ENCODE data around the gene HEBP2. TPM values are rescaled to one million over a fixed set of nuclear protein-coding genes. Genes with fewer than 3 reads are reported as not detected.
A peak's percentile ranks its signal among the peaks of the same experiment; 100 is the strongest.

The HEBP2 gene
- total RNA-seq, 1 donor from 2014 or later = 17.4 TPM

DNA sequence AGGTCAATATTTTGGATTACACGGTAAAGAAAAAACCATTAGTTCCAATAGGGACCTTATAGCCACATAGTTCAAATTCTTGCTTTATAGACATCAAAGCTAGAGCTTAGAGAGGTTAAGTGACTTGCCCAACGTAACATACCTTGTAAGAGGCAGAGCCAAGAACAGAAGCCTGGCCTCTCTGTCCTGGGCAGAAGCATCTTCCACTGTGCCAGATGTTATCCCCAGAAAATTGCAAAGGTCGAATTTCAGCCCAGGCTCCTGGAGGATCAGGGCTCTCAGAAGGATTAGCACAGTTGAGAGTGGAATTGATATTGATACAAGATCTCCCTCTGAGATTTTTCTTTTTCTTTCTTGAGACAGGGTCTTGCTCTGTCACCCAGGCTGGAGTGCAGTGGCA is 20.2 kb upstream of the HEBP2 start:
- no peaks in the 10 kb centered on the region for H3K4me1 Mint-ChIP-seq
- no peak for DNase-seq
- no peaks in the 10 kb centered on the region for H3K36me3 Mint-ChIP-seq (ENCODE audit: low read depth)
- H3K4me3 Mint-ChIP-seq = no peak overlapping the region
- no peak overlapping the region for H3K27ac Mint-ChIP-seq
- H3K9me3 Mint-ChIP-seq = no peaks in the 10 kb centered on the region
- H3K27me3 Mint-ChIP-seq = peaks cover 3% of the 10 kb centered on the region
- intact Hi-C loops (cut with micrococcal nuclease) = no loop called here

DNA sequence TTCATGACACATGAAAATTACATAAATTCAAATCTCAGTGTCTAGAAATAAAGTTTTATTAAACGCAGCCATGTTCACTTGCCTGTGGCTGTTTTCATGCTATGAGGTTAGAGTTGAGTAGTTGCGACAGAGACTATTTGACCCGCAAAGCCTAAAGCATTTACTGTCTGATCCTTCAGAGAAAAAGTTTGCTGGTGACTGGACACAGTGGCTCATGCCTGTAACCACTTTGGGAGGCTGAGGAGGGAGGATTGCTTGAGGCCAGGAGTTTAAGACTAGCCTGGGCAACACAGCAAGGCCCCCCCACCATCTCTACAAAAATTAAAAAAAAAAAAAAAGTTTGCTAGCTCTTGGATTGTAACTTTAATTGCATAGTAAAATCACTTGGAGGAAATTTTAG is 17.1 kb upstream of the HEBP2 start:
- no peaks in the 10 kb centered on the region for H3K36me3 Mint-ChIP-seq (ENCODE audit: low read depth)
- H3K27me3 Mint-ChIP-seq = peaks cover 17% of the 10 kb centered on the region
- H3K4me1 Mint-ChIP-seq = no peaks in the 10 kb centered on the region
- no peak overlapping the region for H3K4me3 Mint-ChIP-seq
- intact Hi-C loops (cut with micrococcal nuclease) = no loop called here
- H3K27ac Mint-ChIP-seq = no peak overlapping the region
- no peak for DNase-seq
- no peaks in the 10 kb centered on the region for H3K9me3 Mint-ChIP-seq

DNA sequence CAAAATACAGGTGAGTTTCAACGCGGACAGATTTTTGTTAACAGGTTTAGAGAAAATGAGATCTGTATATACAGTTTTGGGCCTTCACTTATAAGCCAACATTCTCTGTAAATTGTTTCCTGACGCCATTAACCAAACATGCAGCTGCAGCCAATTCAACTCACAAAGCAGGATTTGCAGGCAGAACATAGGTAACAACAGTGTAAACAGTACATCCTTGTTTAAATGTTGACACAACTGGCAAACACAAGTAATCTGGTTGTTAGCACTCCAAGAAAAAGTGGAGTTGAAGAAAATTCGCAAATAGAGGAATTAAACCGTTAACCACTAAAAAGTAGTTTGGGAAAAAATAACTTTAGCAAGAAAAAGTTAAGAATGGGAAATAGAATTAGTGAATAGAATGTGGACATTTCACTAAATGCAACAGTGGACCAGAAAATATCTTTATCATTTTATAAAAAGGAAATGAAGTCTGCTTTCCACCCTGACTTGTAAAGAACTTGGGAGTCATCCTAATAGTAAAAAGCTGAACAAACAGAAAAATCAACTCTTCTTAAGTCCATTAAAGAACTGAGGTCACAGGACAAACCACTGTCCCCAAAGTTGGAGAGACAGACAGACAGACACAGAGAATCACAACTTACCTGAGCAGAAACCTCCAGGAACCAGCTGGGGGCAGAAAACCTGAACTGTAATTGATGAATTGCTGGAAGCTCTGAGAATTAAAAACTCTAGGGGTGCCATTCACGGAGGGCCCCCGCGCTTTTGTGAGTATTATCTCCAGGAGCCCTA is 16.2 kb upstream of the HEBP2 start:
- H3K27me3 Mint-ChIP-seq = peaks cover 19% of the 10 kb centered on the region
- intact Hi-C loops (cut with micrococcal nuclease) = no loop called here
- no peak for DNase-seq
- H3K27ac Mint-ChIP-seq = no peak overlapping the region
- no peaks in the 10 kb centered on the region for H3K9me3 Mint-ChIP-seq
- no peak overlapping the region for H3K4me3 Mint-ChIP-seq
- no peaks in the 10 kb centered on the region for H3K4me1 Mint-ChIP-seq
- H3K36me3 Mint-ChIP-seq (ENCODE audit: low read depth) = no peaks in the 10 kb centered on the region

DNA sequence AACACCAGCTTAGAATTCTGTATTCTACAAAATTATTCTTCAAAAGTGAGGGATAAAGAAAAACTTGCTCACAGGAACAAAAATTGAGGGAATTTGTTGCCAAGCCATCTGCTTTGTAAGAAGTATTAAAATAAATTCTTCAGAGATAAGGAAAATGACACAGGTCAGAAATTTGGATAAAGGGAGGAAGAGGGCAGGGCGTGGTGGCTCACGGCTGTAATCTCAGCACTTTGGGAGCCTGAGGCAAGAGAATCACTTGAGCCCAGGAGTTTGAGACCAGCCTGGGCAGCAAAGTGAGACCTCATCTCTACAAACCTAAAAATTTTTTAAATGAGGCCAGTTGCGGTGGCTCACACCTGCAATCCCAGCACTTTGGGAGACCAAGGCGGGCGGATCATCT is 14.5 kb upstream of the HEBP2 start:
- H3K27ac Mint-ChIP-seq = no peak overlapping the region
- H3K36me3 Mint-ChIP-seq (ENCODE audit: low read depth) = no peaks in the 10 kb centered on the region
- peaks cover 4% of the 10 kb centered on the region for H3K9me3 Mint-ChIP-seq
- H3K4me1 Mint-ChIP-seq = peaks cover 3% of the 10 kb centered on the region
- intact Hi-C loops (cut with micrococcal nuclease) = no loop called here
- peaks cover 23% of the 10 kb centered on the region for H3K27me3 Mint-ChIP-seq
- no peak for DNase-seq
- no peak overlapping the region for H3K4me3 Mint-ChIP-seq

DNA sequence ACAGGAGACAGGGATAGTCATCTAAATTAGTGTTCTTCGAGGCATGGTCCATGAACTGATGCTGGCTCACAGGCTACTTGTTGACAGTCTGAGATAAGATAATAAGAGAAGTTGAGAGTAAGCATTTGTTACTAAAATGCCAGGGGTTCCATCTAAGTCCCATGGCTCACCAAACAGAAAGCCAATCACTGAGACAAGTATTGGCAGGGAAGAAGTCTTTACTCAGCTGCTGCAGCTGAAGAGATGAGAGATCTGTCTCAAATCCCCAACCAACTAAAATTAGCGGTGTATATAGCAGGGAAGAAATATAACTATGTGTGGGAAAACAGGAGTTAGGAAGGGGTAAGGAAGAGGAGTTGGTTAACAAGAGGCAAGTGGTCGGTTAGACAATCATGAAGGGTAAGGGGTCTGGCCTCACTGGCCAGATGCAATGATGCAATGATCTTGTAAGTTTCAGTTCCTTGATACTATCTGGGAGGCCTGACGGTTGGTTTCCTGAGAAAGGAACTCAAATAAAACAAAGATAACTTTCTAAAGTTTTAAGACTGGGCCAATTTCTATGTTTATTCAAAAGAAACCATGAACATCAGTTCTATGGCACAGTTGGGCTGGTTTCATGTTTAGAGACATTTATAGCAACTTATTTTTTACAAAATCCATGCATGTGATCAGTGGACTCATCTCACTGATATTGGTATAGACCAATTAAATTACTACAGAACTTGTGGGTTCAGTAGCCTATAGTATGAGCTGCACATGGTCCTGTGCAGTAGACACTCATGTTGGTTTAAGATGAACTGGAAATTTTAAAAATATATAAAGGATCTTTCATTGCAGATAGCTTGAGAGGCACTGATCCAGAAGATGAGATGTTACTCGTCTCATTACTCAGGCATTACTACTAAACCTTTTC is 9.9 kb upstream of the HEBP2 start:
- H3K27me3 Mint-ChIP-seq = peaks cover 19% of the 10 kb centered on the region
- no peak overlapping the region for H3K27ac Mint-ChIP-seq
- DNase-seq = no peak
- no peak overlapping the region for H3K4me3 Mint-ChIP-seq
- intact Hi-C loops (cut with micrococcal nuclease) = no loop called here
- H3K36me3 Mint-ChIP-seq (ENCODE audit: low read depth) = no peaks in the 10 kb centered on the region
- H3K4me1 Mint-ChIP-seq = peaks cover 3% of the 10 kb centered on the region
- H3K9me3 Mint-ChIP-seq = peaks cover 4% of the 10 kb centered on the region

DNA sequence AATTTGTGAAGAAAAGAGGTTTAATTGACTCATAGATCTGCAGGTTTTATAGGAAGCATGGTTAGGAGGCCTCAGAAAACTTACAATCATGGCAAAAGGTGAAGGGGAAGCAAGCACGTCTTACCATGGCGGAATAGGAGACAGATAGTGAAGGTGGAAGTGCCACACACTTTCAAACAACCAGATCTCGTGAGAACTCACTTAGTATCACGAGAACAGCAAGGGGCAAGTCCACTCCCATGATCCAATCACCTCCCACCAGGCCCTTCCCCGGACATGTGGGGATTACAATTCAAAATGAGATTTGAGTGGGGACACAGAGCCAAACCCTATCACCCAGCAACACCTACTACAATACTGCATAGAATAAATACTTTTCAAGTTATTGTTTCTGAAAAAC is 7.3 kb upstream of the HEBP2 start:
- intact Hi-C loops (cut with micrococcal nuclease) = no loop called here
- Mint-ChIP-seq H3K4me3 (no peak overlapping the region), H3K27ac (no peak overlapping the region), H3K4me1 (peaks cover 3% of the 10 kb centered on the region), H3K9me3 (peaks cover 4% of the 10 kb centered on the region), H3K36me3 (ENCODE audit: low read depth) (no peaks in the 10 kb centered on the region), H3K27me3 (peaks cover 14% of the 10 kb centered on the region)
- no peak for DNase-seq

DNA sequence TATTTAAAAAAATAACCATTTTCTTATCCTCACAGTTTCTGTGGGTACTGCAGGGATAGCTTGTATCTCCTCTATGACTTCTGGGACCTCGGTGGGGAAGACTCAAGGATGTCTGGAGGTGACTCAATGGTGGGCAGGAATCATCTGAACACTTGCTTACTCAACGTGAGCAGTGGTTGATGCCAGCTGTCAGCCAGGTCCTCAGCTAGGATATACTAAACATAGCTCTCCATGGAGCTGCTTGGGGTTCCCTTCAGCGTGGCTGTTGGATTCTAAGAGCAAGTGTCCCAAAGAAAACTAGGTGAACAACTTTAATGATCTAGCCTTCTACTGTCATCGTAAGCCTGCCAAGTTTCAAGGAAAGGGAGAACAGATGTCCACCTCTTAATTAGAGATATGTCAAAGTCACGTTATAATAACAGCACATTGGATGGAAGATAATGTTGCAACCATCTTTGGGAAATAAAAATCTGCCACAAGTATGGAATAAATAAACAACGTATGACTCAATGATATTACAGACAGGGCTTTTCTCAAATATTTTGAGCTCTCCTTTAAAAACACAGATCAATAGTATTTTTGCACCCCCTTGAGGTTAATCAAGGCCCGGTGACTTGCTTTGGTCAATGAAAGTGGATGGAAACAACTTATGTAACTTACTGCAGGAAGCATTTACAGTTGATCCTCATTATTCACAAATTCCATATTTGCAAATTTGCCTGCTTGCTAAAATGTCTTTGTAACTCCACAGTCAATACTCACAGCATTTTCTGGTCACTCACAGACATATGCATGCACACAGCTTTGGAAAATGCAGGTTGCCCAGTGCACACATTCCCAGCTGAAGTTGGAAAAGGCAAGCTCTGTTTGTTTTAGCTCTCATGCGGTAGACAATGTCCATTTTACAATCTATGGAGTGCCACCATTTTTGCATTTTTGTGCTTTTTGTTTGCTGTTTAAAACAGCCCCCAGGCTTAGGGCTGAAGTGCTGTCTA is 6.6 kb upstream of the HEBP2 start:
- no peak for DNase-seq
- Mint-ChIP-seq H3K27me3 (peaks cover 17% of the 10 kb centered on the region), H3K4me3 (no peak overlapping the region), H3K36me3 (ENCODE audit: low read depth) (no peaks in the 10 kb centered on the region), H3K9me3 (peaks cover 4% of the 10 kb centered on the region), H3K27ac (no peak overlapping the region), H3K4me1 (peaks cover 3% of the 10 kb centered on the region)
- intact Hi-C loops (cut with micrococcal nuclease) = no loop called here

DNA sequence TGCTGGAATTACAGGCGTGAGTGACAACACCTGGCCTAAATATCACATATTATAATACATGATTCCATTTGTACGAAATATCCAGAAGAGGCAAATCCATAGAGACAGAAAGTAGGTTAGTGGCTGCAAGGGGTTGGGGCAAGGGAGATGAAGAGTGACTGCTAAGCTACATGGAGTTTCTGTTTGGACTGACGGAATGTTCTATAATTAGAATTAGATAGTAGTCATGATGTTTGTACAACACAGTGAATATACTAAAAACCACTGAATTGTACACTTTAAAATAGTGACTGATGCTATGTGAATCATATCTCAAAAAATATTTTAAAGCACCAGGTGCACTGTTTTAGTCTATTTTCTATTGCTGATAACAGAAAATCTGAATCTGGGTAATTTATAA is 3.7 kb upstream of the HEBP2 start:
- DNase-seq = no peak
- Mint-ChIP-seq H3K9me3 (no peaks in the 10 kb centered on the region), H3K36me3 (ENCODE audit: low read depth) (no peaks in the 10 kb centered on the region), H3K4me3 (no peak overlapping the region), H3K27ac (no peak overlapping the region), H3K27me3 (peaks cover 17% of the 10 kb centered on the region), H3K4me1 (peaks cover 9% of the 10 kb centered on the region)
- intact Hi-C loops (cut with micrococcal nuclease) = loop anchor here (10.0 kb wide), 1 partner anchor 194 kb away; no protein-coding TSS in a partner anchor

DNA sequence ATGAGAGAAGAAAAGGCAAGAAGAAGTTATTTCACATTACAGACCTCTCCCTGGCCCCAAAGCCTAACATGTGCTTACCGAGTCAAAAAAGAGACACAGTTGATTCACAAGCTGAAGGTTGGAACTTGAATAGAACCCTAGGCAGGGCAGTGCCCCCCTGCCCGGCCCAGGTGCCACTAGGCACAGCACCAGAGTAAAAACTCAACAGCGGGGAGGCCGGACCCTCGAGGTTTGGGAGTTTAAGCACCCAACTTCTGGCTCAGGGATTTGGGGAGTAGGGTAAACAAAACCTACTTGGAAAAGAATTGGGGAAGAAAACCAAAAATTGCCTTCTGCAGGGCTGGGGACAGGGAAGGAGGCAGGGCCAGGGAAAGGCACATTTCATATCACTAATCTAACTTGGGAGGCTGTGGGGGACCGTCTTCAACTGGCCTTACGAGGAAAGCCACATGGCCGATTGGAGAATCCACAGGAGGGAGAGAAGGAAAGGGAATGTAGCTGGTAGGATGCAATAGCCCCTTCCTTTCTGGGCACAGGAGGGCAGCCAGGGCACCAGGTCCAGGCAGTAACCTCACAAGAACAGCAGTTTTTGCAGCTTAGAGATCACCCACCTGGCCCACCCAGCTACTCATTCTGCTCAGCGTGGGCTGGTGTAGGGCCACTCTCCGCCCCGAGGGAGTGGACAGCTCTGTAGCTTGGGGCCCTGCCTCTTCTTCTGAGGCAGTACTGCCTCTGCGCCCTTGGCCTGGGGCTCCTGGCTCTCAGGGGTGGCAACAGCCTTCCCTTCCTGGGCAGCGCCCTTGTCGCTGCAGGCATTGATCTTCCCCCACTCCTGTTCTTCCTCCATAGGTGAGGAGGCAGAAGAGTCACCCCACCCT is 1.8 kb upstream of the HEBP2 start:
- H3K27ac Mint-ChIP-seq = no peak overlapping the region
- no peaks in the 10 kb centered on the region for H3K9me3 Mint-ChIP-seq
- DNase-seq = no peak
- H3K4me3 Mint-ChIP-seq = peak overlapping the region; percentile 32
- peaks cover 15% of the 10 kb centered on the region for H3K27me3 Mint-ChIP-seq
- intact Hi-C loops (cut with micrococcal nuclease) = loop anchor here (10.0 kb wide), 1 partner anchor 193 kb away; no protein-coding TSS in a partner anchor
- H3K36me3 Mint-ChIP-seq (ENCODE audit: low read depth) = peaks cover 6% of the 10 kb centered on the region
- peaks cover 12% of the 10 kb centered on the region for H3K4me1 Mint-ChIP-seq

DNA sequence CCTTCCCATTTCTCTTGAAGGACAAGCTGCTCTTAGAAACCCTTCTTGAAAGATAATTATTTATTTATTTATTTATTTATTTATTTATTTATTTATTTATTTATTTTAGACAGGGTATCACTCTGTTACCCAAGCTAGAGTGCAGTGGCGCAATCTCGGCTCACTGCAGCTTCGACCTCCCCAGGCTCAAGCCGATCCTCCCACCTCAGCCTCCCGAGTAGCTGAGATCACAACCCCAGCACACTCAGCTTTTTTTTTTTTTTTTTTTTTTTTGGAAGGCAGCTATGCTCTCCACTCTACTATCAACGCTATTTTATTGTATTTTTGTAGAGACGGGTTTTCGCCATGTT is 1.2 kb upstream of the HEBP2 start:
- Mint-ChIP-seq H3K4me1 (peaks cover 12% of the 10 kb centered on the region), H3K36me3 (ENCODE audit: low read depth) (peaks cover 11% of the 10 kb centered on the region), H3K27me3 (peaks cover 15% of the 10 kb centered on the region), H3K4me3 (peak overlapping the region; percentile 81), H3K27ac (no peak overlapping the region), H3K9me3 (no peaks in the 10 kb centered on the region)
- no peak for DNase-seq
- intact Hi-C loops (cut with micrococcal nuclease) = loop anchor here (10.0 kb wide), 1 partner anchor 192 kb away; no protein-coding TSS in a partner anchor

DNA sequence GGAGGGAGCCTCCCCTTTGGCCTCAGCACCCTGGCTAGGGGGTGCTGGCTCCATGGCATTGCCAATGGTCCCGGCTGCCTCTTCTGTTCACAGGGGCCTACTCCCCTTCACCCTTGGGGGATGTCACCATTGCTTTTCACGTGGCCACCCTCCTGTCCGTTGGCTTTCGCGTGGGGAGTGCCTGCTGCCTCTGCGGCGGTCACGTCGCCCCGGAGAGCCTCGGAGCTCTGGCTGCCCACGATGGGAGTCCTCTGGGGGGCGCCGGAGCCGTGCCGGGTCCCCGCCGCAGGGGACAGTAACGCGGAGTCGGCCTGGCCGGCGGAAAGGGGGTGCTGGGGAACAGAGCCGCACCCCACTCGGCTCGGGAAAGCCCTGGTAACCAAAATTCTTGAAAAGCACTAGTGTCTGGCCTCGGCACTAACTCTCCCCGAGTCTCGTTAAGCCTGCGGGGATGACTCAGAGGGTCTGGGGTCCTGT is 661 bp upstream of the HEBP2 start:
- H3K4me3 Mint-ChIP-seq = peak overlapping the region; percentile 81
- H3K27ac Mint-ChIP-seq = peak overlapping the region; percentile 58
- intact Hi-C loops (cut with micrococcal nuclease) = loop anchor here (10.0 kb wide), 1 partner anchor 191 kb away; no protein-coding TSS in a partner anchor
- peaks cover 12% of the 10 kb centered on the region for H3K4me1 Mint-ChIP-seq
- peaks cover 15% of the 10 kb centered on the region for H3K27me3 Mint-ChIP-seq
- H3K36me3 Mint-ChIP-seq (ENCODE audit: low read depth) = peaks cover 14% of the 10 kb centered on the region
- peak; percentile 80 for DNase-seq
- no peaks in the 10 kb centered on the region for H3K9me3 Mint-ChIP-seq

DNA sequence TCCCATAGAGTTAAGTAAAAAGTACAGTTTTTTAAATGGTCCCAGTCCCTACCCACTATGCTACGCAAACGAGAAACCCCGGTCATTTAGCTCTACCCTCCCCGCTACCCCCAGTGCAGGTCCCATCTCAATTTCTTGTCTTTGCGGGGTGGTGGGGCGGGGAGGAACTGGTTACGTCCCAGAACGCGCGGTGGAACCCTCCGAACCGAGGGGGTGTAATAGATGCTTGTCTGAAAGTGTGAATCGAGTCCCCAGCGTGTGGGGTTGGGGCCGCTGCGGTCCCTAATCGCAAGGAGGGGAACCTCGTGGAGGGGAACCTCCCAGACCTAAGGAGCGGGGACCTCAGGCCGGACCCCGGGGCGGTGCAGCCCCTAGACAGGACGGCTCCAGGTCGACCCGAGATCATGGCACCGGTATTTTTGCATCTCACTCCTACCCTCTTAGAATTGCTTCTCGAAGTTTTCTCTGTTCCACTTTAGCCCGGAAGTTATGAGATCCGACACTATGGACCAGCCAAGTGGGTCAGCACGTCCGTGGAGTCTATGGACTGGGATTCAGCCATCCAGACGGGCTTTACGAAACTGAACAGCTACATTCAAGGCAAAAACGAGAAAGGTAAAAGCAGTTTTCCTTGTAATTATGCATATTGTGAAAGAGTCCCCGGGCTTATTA is 779 bp downstream of the HEBP2 start:
- Mint-ChIP-seq H3K4me1 (peaks cover 16% of the 10 kb centered on the region), H3K36me3 (ENCODE audit: low read depth) (peaks cover 26% of the 10 kb centered on the region), H3K27me3 (peaks cover 15% of the 10 kb centered on the region), H3K4me3 (peak overlapping the region; percentile 82), H3K27ac (peak overlapping the region; percentile 54), H3K9me3 (no peaks in the 10 kb centered on the region)
- no peak for DNase-seq
- intact Hi-C loops (cut with micrococcal nuclease) = loop anchor here (2.0 to 10.0 kb wide), 2 partner anchors 22 to 190 kb away; no protein-coding TSS in a partner anchor

Data from activated CD4-positive, alpha-beta T cell treated with anti-CD3 and anti-CD28 coated beads, Interleukin-2, amount 10 ng/mL, durations not matched to agents 24 days and 14 days (primary cell).